GM19468 (cell line): ENCODE measurements around the gene FRRS1L.

Source experiments
- ATAC-seq: cut with Tn5 transposase; IDR thresholded peaks from one replicate; pipeline ENCODE4 v1.9.1; 2021; ENCODE audit warnings: mild to moderate bottlenecking, moderate library complexity, moderate number of reproducible peaks; ENCODE audit not compliant: unreplicated experiment; ENCODE audit errors: extremely low read depth

FRRS1L gene

GRCh38 chr9:109166771-109167601 lies at the start of gene FRRS1L:
Gene FRRS1L, minus strand, starts transcription at chr9:109167249. Its CDS starts 111 bp downstream, at chr9:109167138.
- no peak for ATAC-seq

DNA sequence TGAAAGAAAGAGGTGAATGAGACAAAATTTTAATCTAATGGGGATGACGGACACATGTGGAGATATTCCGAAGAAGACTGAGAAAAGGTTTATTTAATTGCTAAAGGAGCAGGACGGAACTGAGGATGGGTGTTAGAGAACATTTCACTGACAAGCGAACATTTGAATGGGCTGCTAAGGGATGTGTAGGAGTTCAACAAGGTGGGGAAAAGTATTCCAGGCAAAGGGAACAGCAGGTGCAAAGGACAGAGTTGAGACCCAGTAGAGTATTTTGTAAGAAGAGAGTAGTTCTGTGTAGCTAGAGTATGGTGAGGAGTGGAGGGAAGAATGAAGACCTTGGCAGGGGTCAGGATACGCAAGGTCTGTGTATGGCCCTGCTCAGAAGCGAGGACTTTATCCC lies 47.4 kb upstream of the FRRS1L start:
- ATAC-seq: no peak

- no peak for ATAC-seq
Observed at GRCh38 chr9:109213285-109214121, 46.5 kb upstream of the FRRS1L start.

- ATAC-seq: no peak
Observed at GRCh38 chr9:109212768-109213167, 45.7 kb upstream of the FRRS1L start.

- no peak for ATAC-seq
Observed at GRCh38 chr9:109206670-109207069, 39.6 kb upstream of the FRRS1L start.

GRCh38 chr9:109205526-109205925 lies 38.5 kb upstream of the FRRS1L start:
- no peak for ATAC-seq

- no peak for ATAC-seq
Observed at GRCh38 chr9:109203761-109204360, 36.8 kb upstream of the FRRS1L start.

GRCh38 chr9:109199676-109200075 lies 32.6 kb upstream of the FRRS1L start:
- no peak for ATAC-seq

DNA sequence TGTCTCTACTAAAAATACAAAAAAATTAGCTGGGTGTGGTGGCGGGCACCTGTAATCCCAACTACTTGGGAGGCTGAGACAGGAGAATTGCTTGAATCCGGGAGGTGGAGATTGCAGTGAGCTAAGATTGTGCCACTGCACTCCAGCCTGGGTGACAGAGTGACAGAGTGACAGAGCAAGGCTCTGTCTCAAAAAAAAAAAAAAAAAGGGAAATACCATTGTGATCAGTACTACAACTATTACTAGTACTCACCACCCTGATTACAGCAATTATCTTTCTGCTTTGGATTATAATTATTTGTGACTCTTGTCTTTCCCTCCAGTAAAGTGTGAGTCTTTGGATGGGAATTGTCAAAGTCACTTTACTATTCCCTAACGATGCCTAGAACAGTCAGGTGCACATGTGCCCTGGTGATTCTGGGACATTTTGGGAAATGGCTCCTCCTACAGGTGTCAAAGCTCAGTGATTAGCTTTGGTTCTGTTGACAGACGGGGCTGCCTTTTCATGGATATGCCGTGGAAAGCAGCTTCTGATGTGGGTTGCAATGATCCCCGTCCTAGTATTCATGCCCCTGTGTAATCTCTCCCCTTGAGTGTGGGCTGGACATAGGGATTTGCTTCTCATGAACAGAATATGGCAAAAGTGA lies 31.8 kb upstream of the FRRS1L start:
- ATAC-seq: no peak

DNA sequence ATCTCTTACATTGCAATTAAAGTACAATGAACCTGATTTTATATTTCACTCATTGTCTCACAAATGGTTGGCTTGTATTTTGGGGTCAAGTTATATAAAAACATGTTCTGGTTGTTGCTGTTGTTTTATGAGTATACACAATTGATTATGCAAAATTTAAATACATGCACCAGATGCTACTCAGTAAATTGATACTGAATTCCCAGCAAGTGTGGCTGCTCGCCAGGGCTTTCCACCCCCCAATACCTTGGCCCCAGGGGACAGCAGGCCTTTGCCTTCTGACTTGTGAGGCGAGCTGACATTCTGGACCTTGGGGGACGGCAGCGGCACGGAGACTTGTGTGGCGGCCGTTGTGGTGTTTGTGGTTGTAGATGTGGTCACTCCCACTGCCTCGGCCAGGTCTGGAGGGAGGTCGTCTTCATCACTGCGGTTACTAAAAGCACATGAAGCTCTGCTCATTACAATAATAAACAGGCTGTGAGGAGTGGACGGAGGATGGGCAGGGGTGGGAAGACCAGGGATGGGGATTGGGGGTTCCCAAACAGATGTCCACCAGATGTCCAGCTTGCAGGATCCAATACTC lies 27.0 kb upstream of the FRRS1L start:
- no peak for ATAC-seq

DNA sequence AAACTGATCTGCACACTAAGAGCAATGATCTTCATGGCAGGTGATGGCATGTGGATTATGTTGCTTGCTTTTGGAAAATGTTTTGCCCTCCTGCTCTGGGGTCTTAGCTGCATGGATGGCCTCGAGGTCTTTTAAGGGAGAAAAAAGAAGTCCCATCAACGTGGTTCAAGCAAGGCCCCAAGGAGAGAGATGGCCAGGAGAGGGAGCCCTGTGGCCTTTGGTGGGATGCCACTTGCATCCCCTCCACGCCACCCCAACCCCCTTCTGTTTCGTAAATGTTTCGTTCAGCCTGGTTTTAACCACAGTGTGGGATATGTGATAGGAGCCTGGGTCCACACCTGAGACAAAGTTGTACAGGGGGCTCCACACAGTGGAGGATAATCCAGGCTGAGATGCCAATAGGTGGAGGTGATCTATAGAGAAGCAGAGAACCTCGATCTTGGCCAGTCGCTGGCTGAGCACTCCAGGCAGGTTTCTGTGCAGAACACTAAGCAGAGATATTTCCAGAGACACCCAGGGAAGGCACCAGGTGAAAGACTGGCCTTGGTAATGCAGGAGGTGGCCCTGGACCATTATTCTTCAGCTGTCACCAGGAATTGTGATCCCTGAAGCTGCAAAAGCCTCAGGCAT lies 25.8 kb upstream of the FRRS1L start:
- no peak for ATAC-seq

- no peak for ATAC-seq
Observed at GRCh38 chr9:109191746-109192145, 24.7 kb upstream of the FRRS1L start.

DNA sequence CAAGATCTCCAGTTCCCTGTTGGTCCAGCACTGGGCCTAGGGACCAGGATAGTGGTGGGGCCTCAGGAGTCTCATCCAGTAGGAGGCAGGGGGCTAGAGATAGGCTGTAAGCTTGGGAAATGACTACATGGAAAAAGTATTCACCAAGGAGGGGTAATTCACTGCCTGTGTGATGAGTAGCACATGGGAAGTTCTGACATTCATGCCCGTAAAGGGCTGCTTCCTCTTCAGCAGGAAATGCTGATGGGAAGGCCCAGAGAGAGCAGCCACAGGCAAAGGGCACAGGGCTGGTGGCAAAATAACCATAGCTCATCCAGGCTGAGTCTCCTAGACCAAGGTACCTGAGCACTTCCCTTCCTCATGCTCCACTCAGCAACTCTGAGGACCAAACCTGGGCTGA lies 23.1 kb upstream of the FRRS1L start:
- no peak for ATAC-seq

DNA sequence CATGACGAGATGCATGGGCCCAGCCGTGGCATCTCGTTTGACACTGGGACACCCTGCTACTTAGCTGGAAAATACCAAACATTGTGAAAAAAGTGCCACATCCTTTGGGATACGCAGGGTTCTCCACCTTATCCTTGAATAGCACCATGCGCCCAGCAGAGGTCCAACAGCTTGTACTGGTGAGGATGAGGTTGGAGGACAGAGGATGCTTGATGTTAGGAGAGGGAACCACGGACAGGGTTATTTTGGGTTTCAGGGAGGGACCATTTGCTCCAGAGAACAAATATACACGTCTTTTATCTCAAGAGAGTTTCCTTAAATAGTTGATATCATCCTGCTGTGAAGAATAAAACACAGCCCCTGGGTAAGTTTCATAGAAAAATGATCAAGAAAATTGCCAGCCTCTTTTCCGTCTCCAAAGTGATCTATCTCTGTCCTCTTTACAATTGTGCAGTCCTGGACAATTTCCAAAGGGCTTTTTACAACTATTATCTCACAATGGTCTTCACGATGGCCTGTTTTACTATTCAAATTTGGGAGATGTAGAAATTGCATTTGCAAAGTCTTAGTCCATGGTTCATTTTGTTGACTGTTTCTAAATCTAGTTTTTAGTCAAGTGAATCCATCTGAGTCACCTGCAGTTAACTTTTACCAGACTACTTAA lies 19.9 kb upstream of the FRRS1L start:
- no peak for ATAC-seq

- ATAC-seq: no peak
Observed at GRCh38 chr9:109182940-109183798, 16.1 kb upstream of the FRRS1L start.

DNA sequence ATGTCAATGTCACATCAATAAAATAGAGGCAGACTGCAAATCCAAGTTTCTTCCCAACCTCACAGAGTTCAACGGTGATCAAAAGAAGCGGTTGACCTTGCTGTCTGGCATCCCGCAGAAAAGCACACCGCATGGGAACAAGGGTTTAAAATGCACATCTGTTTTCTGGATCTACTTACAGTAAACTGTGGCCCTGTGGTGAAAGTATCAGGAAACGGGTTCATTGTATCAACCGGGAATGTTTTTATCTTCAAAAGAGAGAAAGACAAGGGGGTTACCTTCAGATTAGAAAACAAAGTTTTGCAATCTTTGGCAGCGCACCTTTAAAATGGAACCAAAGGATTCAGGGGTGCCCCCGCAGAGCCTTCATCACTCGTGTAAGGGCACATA lies 15.5 kb upstream of the FRRS1L start:
- ATAC-seq: no peak

GRCh38 chr9:109181284-109181683 lies 14.2 kb upstream of the FRRS1L start:
- ATAC-seq: peak; percentile 51

GRCh38 chr9:109179801-109180523 lies 12.9 kb upstream of the FRRS1L start:
- no peak for ATAC-seq
